ENCODE data around the gene FXYD4.

Gene FXYD4

GRCh38 chr10:43340619-43341018 lies 30.8 kb upstream of the FXYD4 start:
- Histone ChIP-seq H3K9ac (ENCODE audit: low read depth, low read length, poor library complexity, severe bottlenecking) (no peak overlapping the region), H3K4me2 (ENCODE audit: low read depth, low read length, poor library complexity, severe bottlenecking) (no peak overlapping the region), H3K27me3 (ENCODE audit: insufficient read depth, low read length, poor library complexity, severe bottlenecking) (no peaks in the 10 kb centered on the region), H3K9me3 (ENCODE audit: insufficient read depth, low read depth, low read length) (no peaks in the 10 kb centered on the region), H3K9me2 (replicated peaks; ENCODE audit: low read depth, low read length) (no peaks in the 10 kb centered on the region), H3K4me3 (ENCODE audit: low read length, poor library complexity, severe bottlenecking) (no peak overlapping the region), H3F3A (ENCODE audit: low read depth) (no peaks in the 10 kb centered on the region), H3K4me1 (ENCODE audit: insufficient read depth, low read length, poor library complexity, severe bottlenecking) (no peaks in the 10 kb centered on the region), H3K36me3 (ENCODE audit: insufficient read depth, low read length) (no peaks in the 10 kb centered on the region), H2AFZ (ENCODE audit: low read length) (no peak overlapping the region), H3K79me2 (ENCODE audit: insufficient read depth, low read length) (no peaks in the 10 kb centered on the region), H4K20me1 (ENCODE audit: insufficient read depth, low read length, poor library complexity, severe bottlenecking) (no peaks in the 10 kb centered on the region)
- TF ChIP-seq EZH2phosphoT487 (IDR thresholded peaks at IDR 0.05; ENCODE audit: borderline replicate concordance) (no peak), CTCF (conservative IDR thresholded peaks at IDR 0.05; ENCODE audit: low read length) (no peak)

- Histone ChIP-seq H3K27me3 (ENCODE audit: insufficient read depth, low read length, poor library complexity, severe bottlenecking) (no peaks in the 10 kb centered on the region), H3K79me2 (ENCODE audit: insufficient read depth, low read length) (no peaks in the 10 kb centered on the region), H3K4me2 (ENCODE audit: low read depth, low read length, poor library complexity, severe bottlenecking) (no peak overlapping the region), H3K4me3 (ENCODE audit: low read length, poor library complexity, severe bottlenecking) (no peak overlapping the region), H3F3A (ENCODE audit: low read depth) (no peaks in the 10 kb centered on the region), H3K36me3 (ENCODE audit: insufficient read depth, low read length) (no peaks in the 10 kb centered on the region), H4K20me1 (ENCODE audit: insufficient read depth, low read length, poor library complexity, severe bottlenecking) (no peaks in the 10 kb centered on the region), H2AFZ (ENCODE audit: low read length) (no peak overlapping the region), H3K9me3 (ENCODE audit: insufficient read depth, low read depth, low read length) (no peaks in the 10 kb centered on the region), H3K9ac (ENCODE audit: low read depth, low read length, poor library complexity, severe bottlenecking) (no peak overlapping the region), H3K9me2 (replicated peaks; ENCODE audit: low read depth, low read length) (no peaks in the 10 kb centered on the region), H3K4me1 (ENCODE audit: insufficient read depth, low read length, poor library complexity, severe bottlenecking) (no peaks in the 10 kb centered on the region)
- no peak for TF ChIP-seq CTCF (conservative IDR thresholded peaks at IDR 0.05; ENCODE audit: low read length)
- no peak for TF ChIP-seq EZH2phosphoT487 (IDR thresholded peaks at IDR 0.05; ENCODE audit: borderline replicate concordance)
Observed at GRCh38 chr10:43341450-43341849, 30.0 kb upstream of the FXYD4 start.

- Histone ChIP-seq H3F3A (ENCODE audit: low read depth) (no peaks in the 10 kb centered on the region), H3K79me2 (ENCODE audit: insufficient read depth, low read length) (no peaks in the 10 kb centered on the region), H4K20me1 (ENCODE audit: insufficient read depth, low read length, poor library complexity, severe bottlenecking) (no peaks in the 10 kb centered on the region), H3K9me2 (replicated peaks; ENCODE audit: low read depth, low read length) (no peaks in the 10 kb centered on the region), H3K4me2 (ENCODE audit: low read depth, low read length, poor library complexity, severe bottlenecking) (no peak overlapping the region), H3K4me3 (ENCODE audit: low read length, poor library complexity, severe bottlenecking) (no peak overlapping the region), H3K9ac (ENCODE audit: low read depth, low read length, poor library complexity, severe bottlenecking) (no peak overlapping the region), H3K27me3 (ENCODE audit: insufficient read depth, low read length, poor library complexity, severe bottlenecking) (no peaks in the 10 kb centered on the region), H3K9me3 (ENCODE audit: insufficient read depth, low read depth, low read length) (no peaks in the 10 kb centered on the region), H2AFZ (ENCODE audit: low read length) (no peak overlapping the region), H3K36me3 (ENCODE audit: insufficient read depth, low read length) (no peaks in the 10 kb centered on the region), H3K4me1 (ENCODE audit: insufficient read depth, low read length, poor library complexity, severe bottlenecking) (no peaks in the 10 kb centered on the region)
- TF ChIP-seq CTCF (conservative IDR thresholded peaks at IDR 0.05; ENCODE audit: low read length) (no peak), EZH2phosphoT487 (IDR thresholded peaks at IDR 0.05; ENCODE audit: borderline replicate concordance) (no peak)
Observed at GRCh38 chr10:43342279-43343125, 28.9 kb upstream of the FXYD4 start.
